Measurements from ENCODE around the gene KCNK3. TPM values are rescaled to one million over a fixed set of nuclear protein-coding genes. Genes with fewer than 3 reads are reported as not detected.

The KCNK3 gene
- total RNA-seq, 2 experiments from 2014 or later = not detected

DNA sequence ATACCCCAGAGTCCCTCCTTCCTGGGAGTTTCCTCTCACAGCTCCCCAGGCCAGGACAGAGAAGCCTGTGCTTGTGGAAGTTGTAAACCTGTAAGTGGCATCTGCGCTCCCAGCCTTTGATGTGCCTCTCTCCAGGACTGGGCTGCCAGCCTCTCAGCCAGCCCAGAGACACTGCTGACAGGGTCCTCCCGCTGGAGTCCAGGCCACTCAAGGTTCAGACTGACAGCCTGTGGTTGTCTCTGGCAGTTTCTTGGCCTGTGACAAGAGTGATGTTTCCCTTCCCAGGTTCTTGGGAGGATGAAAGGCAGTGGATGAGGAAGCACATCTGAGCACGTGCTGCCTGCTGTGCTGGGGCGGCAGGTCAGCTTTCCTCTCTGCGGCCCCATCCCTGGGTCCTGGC is 74.6 kb downstream of the KCNK3 start:
- no peaks in the 10 kb centered on the region for H3K9me3 Mint-ChIP-seq
- H3K4me3 Mint-ChIP-seq = no peak overlapping the region
- DNase-seq = no peak
- POLR2A ChIA-PET = no interaction called here
- no peaks in the 10 kb centered on the region for H3K27me3 Mint-ChIP-seq
- no peak overlapping the region for H3K27ac Mint-ChIP-seq
- peaks cover 8% of the 10 kb centered on the region for H3K36me3 Mint-ChIP-seq (ENCODE audit: low read depth)
- CTCF ChIA-PET = interaction anchor here (1.0 to 1.4 kb wide), 2 partner anchors 12 to 13 kb away, joined by 3 to 5 read pairs; no protein-coding TSS in a partner anchor
- H3K4me1 Mint-ChIP-seq = peaks cover 66% of the 10 kb centered on the region

- ChIA-PET POLR2A (no interaction called here), CTCF (interaction anchor here (0.6 to 1.5 kb wide), 4 partner anchors 11 to 50 kb away, joined by 3 to 5 read pairs (median 4); no protein-coding TSS in a partner anchor)
- no peaks in the 10 kb centered on the region for H3K9me3 Mint-ChIP-seq
- H3K36me3 Mint-ChIP-seq (ENCODE audit: low read depth) = peaks cover 8% of the 10 kb centered on the region
- H3K27me3 Mint-ChIP-seq = no peaks in the 10 kb centered on the region
- H3K4me3 Mint-ChIP-seq = no peak overlapping the region
- no peak for DNase-seq
- peak overlapping the region; percentile 58 for H3K27ac Mint-ChIP-seq
- H3K4me1 Mint-ChIP-seq = peaks cover 74% of the 10 kb centered on the region
Observed at GRCh38 chr2:26767894-26768487, 75.5 kb downstream of the KCNK3 start.

DNA sequence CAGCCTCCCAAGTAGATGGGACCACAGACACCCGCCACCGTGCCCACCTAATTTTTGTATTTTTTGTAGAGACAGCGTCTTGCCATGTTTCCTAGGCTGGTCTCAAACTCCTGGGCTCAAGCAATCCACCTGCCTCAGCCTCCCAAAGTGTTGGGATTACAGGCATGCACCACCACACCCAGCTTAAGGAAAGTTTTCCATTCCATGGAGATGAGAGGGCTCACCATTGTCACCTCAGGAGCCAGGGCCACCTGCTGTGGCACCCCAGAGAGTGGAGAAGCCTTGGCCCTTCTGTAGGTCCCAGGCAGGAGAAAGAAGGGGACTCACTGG is 76.2 kb downstream of the KCNK3 start:
- Mint-ChIP-seq H3K27ac (no peak overlapping the region), H3K9me3 (no peaks in the 10 kb centered on the region), H3K4me3 (no peak overlapping the region), H3K27me3 (no peaks in the 10 kb centered on the region), H3K4me1 (peaks cover 75% of the 10 kb centered on the region), H3K36me3 (ENCODE audit: low read depth) (peaks cover 8% of the 10 kb centered on the region)
- CTCF ChIA-PET = interaction anchor here (1.5 kb wide), 1 partner anchor 15 kb away, joined by 4 read pairs; no protein-coding TSS in a partner anchor
- POLR2A ChIA-PET = interaction anchor here (1.1 kb wide), 1 partner anchor 17 kb away, joined by 3 read pairs; the partner anchor contains the start of gene CENPA
- no peak for DNase-seq

GRCh38 chr2:26769089-26769761 is 76.7 kb downstream of the KCNK3 start:
- POLR2A ChIA-PET = interaction anchor here (1.1 kb wide), 1 partner anchor 16 kb away, joined by 3 read pairs; the partner anchor contains the start of gene CENPA
- Mint-ChIP-seq H3K36me3 (ENCODE audit: low read depth) (peaks cover 8% of the 10 kb centered on the region), H3K27me3 (no peaks in the 10 kb centered on the region), H3K9me3 (no peaks in the 10 kb centered on the region), H3K4me3 (peak overlapping the region; percentile 23), H3K27ac (peak overlapping the region; percentile 77), H3K4me1 (peaks cover 72% of the 10 kb centered on the region)
- CTCF ChIA-PET = interaction anchor here (0.6 to 1.5 kb wide), 3 partner anchors 14 to 387 kb away, joined by 3 to 6 read pairs (median 4); no protein-coding TSS in a partner anchor
- no peak for DNase-seq

GRCh38 chr2:26770986-26771586 is 78.6 kb downstream of the KCNK3 start:
- H3K36me3 Mint-ChIP-seq (ENCODE audit: low read depth) = peaks cover 11% of the 10 kb centered on the region
- H3K4me3 Mint-ChIP-seq = no peak overlapping the region
- POLR2A ChIA-PET = no interaction called here
- H3K9me3 Mint-ChIP-seq = no peaks in the 10 kb centered on the region
- H3K4me1 Mint-ChIP-seq = peaks cover 62% of the 10 kb centered on the region
- H3K27ac Mint-ChIP-seq = peak overlapping the region; percentile 68
- peak; percentile 26 for DNase-seq
- CTCF ChIA-PET = interaction anchor here (0.8 to 1.2 kb wide), 2 partner anchors 15 to 22 kb away, joined by 3 read pairs; no protein-coding TSS in a partner anchor
- H3K27me3 Mint-ChIP-seq = no peaks in the 10 kb centered on the region

DNA sequence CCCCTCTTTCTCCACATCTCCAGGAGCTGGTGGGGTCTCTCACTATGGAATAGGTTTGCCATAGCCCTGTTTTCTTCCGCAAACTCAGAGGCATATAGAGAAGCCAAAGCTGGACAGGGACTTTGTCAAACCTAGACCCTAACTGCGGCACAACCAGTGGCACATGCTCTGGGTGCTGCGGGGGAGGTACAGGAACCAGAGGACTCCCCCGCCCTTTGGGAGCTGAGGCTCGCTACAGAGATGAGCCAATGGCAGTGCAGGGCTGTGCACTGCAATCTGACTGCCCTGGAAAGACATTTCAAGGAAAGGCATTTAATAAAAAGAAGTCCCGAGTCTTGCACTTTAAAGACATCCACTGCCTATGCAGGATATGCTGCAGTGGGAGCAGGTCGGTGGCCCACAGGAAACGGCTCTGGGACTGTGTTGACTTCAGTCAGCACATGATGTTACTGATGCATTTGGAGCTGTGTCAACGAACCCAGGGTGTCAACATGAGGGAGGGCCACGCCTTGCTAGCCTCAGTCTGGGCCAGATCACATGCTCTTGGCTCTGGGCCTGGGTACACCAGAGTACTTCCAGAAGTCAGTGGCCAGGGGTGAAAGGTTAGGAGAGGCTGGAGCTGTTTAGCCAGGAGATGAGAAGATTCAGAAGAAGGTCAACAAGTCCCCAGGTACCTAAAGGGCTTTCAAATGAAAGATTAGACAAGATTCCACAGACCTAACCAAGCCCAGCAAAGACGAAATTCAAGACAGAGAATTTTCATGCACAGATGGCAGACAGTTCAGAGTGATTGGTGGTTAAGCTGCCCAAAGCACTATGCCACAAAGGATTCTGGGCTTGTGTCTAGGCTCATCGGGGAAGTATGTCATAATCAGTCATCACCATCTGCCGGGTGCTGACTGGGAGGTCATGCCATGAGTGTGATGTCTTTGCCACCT is 79.8 kb downstream of the KCNK3 start:
- H3K4me3 Mint-ChIP-seq = peak overlapping the region; percentile 1
- peak; percentile 67 for DNase-seq

DNA sequence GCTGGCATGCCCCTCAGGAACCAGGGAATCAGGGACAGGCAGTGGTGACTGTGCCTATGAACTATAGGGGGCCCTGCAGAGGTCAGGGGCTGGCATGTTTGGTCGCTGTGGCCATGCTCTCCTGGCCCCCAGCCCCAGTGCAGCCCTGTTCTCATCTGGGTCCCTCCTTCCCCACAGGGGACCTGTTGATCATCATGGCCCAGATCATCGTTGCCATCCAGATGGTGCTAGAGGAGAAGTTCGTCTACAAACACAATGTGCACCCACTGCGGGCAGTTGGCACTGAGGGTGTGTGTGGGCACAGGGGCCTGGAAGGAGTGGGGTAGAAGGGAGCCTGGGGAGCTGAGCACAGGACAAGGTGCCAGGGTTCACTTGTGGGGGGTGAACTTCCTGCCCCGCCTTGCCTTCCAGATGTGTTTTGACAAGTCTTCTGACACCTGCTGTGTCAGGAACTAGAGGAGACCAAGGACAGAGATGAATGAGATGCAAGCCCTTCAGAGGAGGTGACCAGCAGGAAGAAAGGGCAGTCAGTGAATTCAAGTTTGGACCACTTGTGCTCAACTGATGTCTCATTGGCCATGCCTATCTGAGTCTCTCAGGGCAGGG is 83.8 kb downstream of the KCNK3 start:
- POLR2A ChIA-PET = no interaction called here
- no peak for DNase-seq
- Mint-ChIP-seq H3K9me3 (no peaks in the 10 kb centered on the region), H3K4me3 (no peak overlapping the region), H3K4me1 (peaks cover 29% of the 10 kb centered on the region), H3K36me3 (ENCODE audit: low read depth) (peaks cover 32% of the 10 kb centered on the region), H3K27ac (peak overlapping the region; percentile 67), H3K27me3 (no peaks in the 10 kb centered on the region)
- CTCF ChIA-PET = no interaction called here

More for the DNA sequence above, 79.8 kb downstream of the KCNK3 start:
- H3K36me3 Mint-ChIP-seq (ENCODE audit: low read depth) = peaks cover 17% of the 10 kb centered on the region
- no peaks in the 10 kb centered on the region for H3K27me3 Mint-ChIP-seq
- CTCF ChIA-PET = interaction anchor here (0.5 to 1.1 kb wide), 3 partner anchors 10 to 1286 kb away, joined by 3 to 4 read pairs (median 3); no protein-coding TSS in a partner anchor
- peaks cover 60% of the 10 kb centered on the region for H3K4me1 Mint-ChIP-seq
- POLR2A ChIA-PET = no interaction called here
- peak overlapping the region; percentile 90 for H3K27ac Mint-ChIP-seq
- no peaks in the 10 kb centered on the region for H3K9me3 Mint-ChIP-seq

DNA sequence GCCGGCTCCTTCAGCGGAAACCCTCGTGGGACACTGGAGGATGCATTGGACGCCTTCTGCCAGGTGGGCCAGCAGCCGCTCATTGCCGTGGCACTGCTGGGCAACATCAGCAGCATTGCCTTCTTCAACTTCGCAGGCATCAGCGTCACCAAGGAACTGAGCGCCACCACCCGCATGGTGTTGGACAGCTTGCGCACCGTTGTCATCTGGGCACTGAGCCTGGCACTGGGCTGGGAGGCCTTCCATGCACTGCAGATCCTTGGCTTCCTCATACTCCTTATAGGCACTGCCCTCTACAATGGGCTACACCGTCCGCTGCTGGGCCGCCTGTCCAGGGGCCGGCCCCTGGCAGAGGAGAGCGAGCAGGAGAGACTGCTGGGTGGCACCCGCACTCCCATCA is 85.6 kb downstream of the KCNK3 start:
- CTCF ChIA-PET = interaction anchor here (0.6 to 1.6 kb wide), 3 partner anchors 10 to 19 kb away, joined by 3 to 5 read pairs (median 4); no protein-coding TSS in a partner anchor
- Mint-ChIP-seq H3K36me3 (ENCODE audit: low read depth) (peaks cover 36% of the 10 kb centered on the region), H3K4me3 (no peak overlapping the region), H3K9me3 (no peaks in the 10 kb centered on the region), H3K4me1 (peaks cover 12% of the 10 kb centered on the region), H3K27ac (no peak overlapping the region), H3K27me3 (no peaks in the 10 kb centered on the region)
- POLR2A ChIA-PET = no interaction called here
- no peak for DNase-seq

GRCh38 chr2:26778507-26778906 is 86.0 kb downstream of the KCNK3 start:
- CTCF ChIA-PET = interaction anchor here (0.6 to 1.6 kb wide), 3 partner anchors 11 to 19 kb away, joined by 3 to 5 read pairs (median 4); no protein-coding TSS in a partner anchor
- Mint-ChIP-seq H3K9me3 (no peaks in the 10 kb centered on the region), H3K27ac (no peak overlapping the region), H3K27me3 (no peaks in the 10 kb centered on the region), H3K4me1 (peaks cover 12% of the 10 kb centered on the region), H3K36me3 (ENCODE audit: low read depth) (peaks cover 36% of the 10 kb centered on the region), H3K4me3 (no peak overlapping the region)
- no peak for DNase-seq
- POLR2A ChIA-PET = interaction anchor here (0.5 to 0.7 kb wide), 2 partner anchors 255 to 428 kb away, joined by 3 to 4 read pairs; no protein-coding TSS in a partner anchor

DNA sequence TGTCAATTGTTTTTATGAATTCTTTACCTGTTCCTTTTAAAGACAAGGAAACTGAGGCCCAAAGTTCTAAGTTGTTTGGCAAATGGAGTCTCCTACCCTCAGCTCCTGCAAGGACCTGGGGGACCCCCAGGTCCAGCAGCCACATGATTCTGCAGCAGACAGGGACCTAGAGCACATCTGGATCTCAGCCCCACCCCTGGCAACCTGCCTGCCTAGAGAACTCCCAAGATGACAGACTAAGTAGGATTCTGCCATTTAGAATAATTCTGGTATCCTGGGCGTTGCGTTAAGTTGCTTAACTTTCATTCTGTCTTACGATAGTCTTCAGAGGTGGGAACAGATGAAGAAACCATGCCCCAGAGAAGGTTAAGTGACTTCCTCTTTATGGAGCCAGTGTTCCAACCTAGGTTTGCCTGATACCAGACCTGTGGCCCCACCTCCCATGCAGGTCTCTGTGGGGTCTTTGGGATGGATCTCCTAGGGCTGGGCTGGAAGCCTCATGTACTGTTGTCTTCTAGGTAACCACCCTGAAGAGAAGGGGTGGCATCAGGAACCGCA is 87.8 kb downstream of the KCNK3 start:
- Mint-ChIP-seq H3K9me3 (peaks cover under 1% of the 10 kb centered on the region), H3K27me3 (no peaks in the 10 kb centered on the region), H3K27ac (no peak overlapping the region), H3K4me1 (peaks cover 17% of the 10 kb centered on the region), H3K36me3 (ENCODE audit: low read depth) (peaks cover 33% of the 10 kb centered on the region), H3K4me3 (no peak overlapping the region)
- no peak for DNase-seq
- POLR2A ChIA-PET = no interaction called here
- CTCF ChIA-PET = interaction anchor here (0.6 to 0.7 kb wide), 2 partner anchors 12 to 1793 kb away, joined by 3 read pairs; no protein-coding TSS in a partner anchor

Data from activated CD4-positive, alpha-beta T cell treated with anti-CD3 and anti-CD28 coated beads, Interleukin-2, amount 10 ng/mL, durations not matched to agents 7 days and 5 days (primary cell).